Breast epithelium (tissue), 4 donors: ENCODE data around the gene CDKN1A. TPM values are rescaled to one million over a fixed set of nuclear protein-coding genes. Genes with fewer than 3 reads are reported as not detected.

Source experiments
- DNase-seq, 2 donors: peaks; one replicate each; pipeline ENCODE4 v3.0.0-alpha.2; 2019; ENCODE audit warnings: low spot score in 2 of 2
- H3K27ac ChIP-seq, 2 donors: fragments of 200-600 bp; sonication (generic) in 1 of 2; one replicate each; pipeline ENCODE4 v1.5.1; 2016 to 2019; ENCODE audit warnings: mild to moderate bottlenecking in 1 of 2
- H3K27me3 ChIP-seq, 2 donors: fragments of 200-600 bp; sonication (generic) in 1 of 2; one replicate each; pipeline versions ENCODE4 v1.5.1 to v1.6.0; 2017 to 2019; ENCODE audit warnings: control low read depth in 1 of 2, mild to moderate bottlenecking in 1 of 2
- H3K36me3 ChIP-seq: fragments of 200-600 bp; one replicate; pipeline ENCODE4 v1.5.1; 2019
- H3K4me1 ChIP-seq, 2 donors: fragments of 200-600 bp; sonication (generic); one replicate each; pipeline ENCODE4 v1.5.1; 2016 to 2019; ENCODE audit warnings: control low read depth in 1 of 2
- H3K4me3 ChIP-seq, 3 donors: fragments of 200-600 bp; sonication (generic); 1 replicate in 2 of 3; 2 replicates in 1 of 3; pipeline ENCODE4 v1.5.1; 2016 to 2019; ENCODE audit warnings: mild to moderate bottlenecking in 3 of 3, moderate library complexity in 2 of 3
- H3K9me3 ChIP-seq, 2 donors: fragments of 200-600 bp; sonication (generic) in 1 of 2; one replicate each; pipeline ENCODE4 v1.5.1; 2016 to 2019; ENCODE audit warnings: control low read depth in 1 of 2
- POLR2A ChIP-seq: fragments of 450-650 bp; IDR thresholded peaks from one replicate; pipeline ENCODE4 v1.6.1; 2016; ENCODE audit warnings: antibody characterized with exemption, mild to moderate bottlenecking, moderate library complexity
- POLR2AphosphoS5 ChIP-seq, 3 donors: sonication (generic); formaldehyde crosslinking; IDR thresholded peaks; one replicate each; pipeline ENCODE4 v1.6.1; 2017; ENCODE audit warnings: antibody characterized with exemption in 3 of 3
- intact Hi-C: fragments of 100-400 bp; cut with DNase I; formaldehyde crosslinking; loops from one replicate; pipeline ENCODE4 v1.15.1; 2023; ENCODE audit warnings: low total_unique reads
- total RNA-seq, 3 donors: library from RNA; depleted of rRNA; stranded (reverse); fragments of >200 nt; gene quantifications; one replicate each; pipeline ENCODE4 v1.1.0, GENCODE V29; 2016
- TF ChIP-seq, protein P1 (sequence below), 3 donors: fragments of 450-650 bp; IDR thresholded peaks; one replicate each; pipeline ENCODE4 v1.5.1; 2016 to 2017; ENCODE audit warnings: antibody characterized with exemption in 3 of 3, mild to moderate bottlenecking in 3 of 3, moderate library complexity in 3 of 3

The CDKN1A gene
- total RNA-seq, 3 donors from 2014 or later: 125 to 144 (median 143) TPM

DNA sequence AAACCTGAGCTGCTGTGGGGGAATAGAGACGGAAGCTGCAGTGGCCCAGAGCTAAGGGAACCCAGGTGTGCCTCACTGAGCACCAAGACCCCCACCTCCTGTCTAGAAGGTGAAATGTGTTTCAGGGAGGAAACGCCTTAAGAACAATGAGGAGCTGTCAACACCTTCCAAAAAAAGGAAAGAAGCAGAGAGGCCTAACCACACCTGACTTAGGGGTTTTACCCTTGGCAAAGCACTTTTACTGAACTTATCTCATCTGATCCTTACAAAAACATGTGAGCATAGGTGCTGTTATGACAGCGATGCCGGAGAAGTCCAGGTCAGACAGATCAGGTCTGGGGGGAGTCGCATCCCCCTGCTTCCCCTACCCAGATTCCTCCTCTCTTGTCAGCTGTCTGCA is 16.1 kb upstream of the CDKN1A start:
- Histone ChIP-seq H3K27me3 (no peaks in the 10 kb centered on the region), H3K4me1 (peaks cover 0 to 8% of the 10 kb centered on the region in 2 donors), H3K9me3 (no peaks in the 10 kb centered on the region), H3K4me3 (no peak overlapping the region), H3K27ac (no peak overlapping the region), H3K36me3 (no peaks in the 10 kb centered on the region)
- intact Hi-C loops: no loop called here
- TF ChIP-seq POLR2AphosphoS5 (IDR thresholded peaks at IDR 0.05): no peak
- TF ChIP-seq POLR2A: no peak
- TF ChIP-seq, protein P1, sequence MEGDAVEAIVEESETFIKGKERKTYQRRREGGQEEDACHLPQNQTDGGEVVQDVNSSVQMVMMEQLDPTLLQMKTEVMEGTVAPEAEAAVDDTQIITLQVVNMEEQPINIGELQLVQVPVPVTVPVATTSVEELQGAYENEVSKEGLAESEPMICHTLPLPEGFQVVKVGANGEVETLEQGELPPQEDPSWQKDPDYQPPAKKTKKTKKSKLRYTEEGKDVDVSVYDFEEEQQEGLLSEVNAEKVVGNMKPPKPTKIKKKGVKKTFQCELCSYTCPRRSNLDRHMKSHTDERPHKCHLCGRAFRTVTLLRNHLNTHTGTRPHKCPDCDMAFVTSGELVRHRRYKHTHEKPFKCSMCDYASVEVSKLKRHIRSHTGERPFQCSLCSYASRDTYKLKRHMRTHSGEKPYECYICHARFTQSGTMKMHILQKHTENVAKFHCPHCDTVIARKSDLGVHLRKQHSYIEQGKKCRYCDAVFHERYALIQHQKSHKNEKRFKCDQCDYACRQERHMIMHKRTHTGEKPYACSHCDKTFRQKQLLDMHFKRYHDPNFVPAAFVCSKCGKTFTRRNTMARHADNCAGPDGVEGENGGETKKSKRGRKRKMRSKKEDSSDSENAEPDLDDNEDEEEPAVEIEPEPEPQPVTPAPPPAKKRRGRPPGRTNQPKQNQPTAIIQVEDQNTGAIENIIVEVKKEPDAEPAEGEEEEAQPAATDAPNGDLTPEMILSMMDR (IDR thresholded peaks at IDR 0.05): no peak
- DNase-seq: no peak

- no peaks in the 10 kb centered on the region for H3K9me3 ChIP-seq
- no peak overlapping the region for H3K27ac ChIP-seq
- TF ChIP-seq POLR2A (no peak), POLR2AphosphoS5 (IDR thresholded peaks at IDR 0.05) (no peak)
- TF ChIP-seq, protein P1 (IDR thresholded peaks at IDR 0.05): no peak
- H3K4me3 ChIP-seq: no peak overlapping the region
- peaks cover 0 to 9% of the 10 kb centered on the region in 2 donors for H3K4me1 ChIP-seq
- intact Hi-C loops: no loop called here
- no peaks in the 10 kb centered on the region for H3K36me3 ChIP-seq
- no peaks in the 10 kb centered on the region for H3K27me3 ChIP-seq
- DNase-seq: no peak
These were observed 15.7 kb upstream of the CDKN1A start for GRCh38 chr6:36662827-36663256.

DNA sequence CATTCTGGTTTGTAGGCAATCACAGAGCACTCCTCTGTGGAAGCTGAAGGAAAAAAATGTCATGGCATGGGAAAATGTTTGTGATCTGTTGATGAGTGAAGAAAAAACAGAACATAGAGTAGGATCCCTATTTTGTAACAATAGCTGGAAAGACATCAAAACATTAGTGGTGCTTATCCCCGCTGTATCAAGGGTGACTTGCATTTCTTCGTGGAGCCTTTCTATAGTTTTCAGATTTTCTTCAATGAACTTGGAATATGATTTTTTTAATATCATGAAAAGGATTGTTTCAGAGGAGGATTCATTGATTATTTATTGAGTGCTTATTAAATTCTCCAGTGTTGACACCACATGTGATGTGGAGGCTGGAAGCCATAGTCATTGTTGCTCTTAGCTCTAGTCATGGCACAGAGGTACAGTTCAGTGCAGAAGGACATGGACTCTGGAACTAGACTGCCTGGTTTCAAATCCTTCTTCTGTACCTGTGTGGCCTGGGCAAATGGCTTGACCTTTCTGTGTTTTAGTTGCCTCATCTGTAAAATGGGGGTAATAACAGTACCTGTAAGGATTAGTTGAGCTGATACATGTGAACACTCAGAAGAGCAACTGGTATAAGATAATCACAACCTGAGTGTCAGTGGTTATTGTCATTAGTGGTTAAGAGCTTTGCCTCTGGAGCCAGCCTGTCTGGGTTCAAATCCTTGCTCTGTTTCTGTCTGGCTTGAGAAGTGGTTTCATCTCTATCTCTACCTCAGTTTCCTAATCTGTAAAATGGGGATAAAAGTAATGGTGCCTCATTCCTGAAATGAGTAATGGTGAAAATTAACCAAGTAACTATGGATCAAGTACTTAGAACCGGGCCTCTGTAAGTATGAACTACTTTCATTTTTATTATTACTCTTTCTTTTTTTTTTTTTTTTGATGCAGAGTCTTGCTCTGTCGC is 14.7 kb upstream of the CDKN1A start:
- H3K9me3 ChIP-seq: no peaks in the 10 kb centered on the region
- DNase-seq: no peak
- H3K27me3 ChIP-seq: no peaks in the 10 kb centered on the region
- peaks cover 0 to 9% of the 10 kb centered on the region in 2 donors for H3K4me1 ChIP-seq
- H3K36me3 ChIP-seq: no peaks in the 10 kb centered on the region
- TF ChIP-seq POLR2A (no peak), POLR2AphosphoS5 (IDR thresholded peaks at IDR 0.05) (no peak)
- TF ChIP-seq, protein P1 (IDR thresholded peaks at IDR 0.05): no peak
- H3K4me3 ChIP-seq: no peak overlapping the region
- intact Hi-C loops: no loop called here
- no peak overlapping the region for H3K27ac ChIP-seq

DNA sequence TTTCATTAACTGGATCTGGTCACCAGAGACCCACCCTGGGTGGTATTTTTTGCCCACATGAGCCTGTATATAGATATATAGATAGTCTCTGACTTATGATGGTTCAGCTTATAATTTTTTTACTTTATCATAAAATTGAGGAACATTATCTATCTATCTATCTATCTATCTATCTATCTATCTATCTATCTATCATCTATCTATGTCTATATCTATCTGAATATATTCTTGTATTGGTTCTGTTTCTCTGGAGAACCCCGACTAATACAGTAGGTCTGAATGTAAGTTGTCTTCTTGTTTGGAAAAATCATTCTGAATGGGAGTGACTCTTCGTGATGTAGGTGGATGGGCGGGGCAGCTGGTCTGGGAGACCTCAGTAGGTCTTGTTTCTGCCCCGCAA is 13.3 kb upstream of the CDKN1A start:
- Histone ChIP-seq H3K4me1 (peaks cover 0 to 9% of the 10 kb centered on the region in 2 donors), H3K27ac (no peak overlapping the region), H3K27me3 (no peaks in the 10 kb centered on the region), H3K4me3 (no peak overlapping the region), H3K36me3 (no peaks in the 10 kb centered on the region), H3K9me3 (no peaks in the 10 kb centered on the region)
- no peak for TF ChIP-seq POLR2AphosphoS5 (IDR thresholded peaks at IDR 0.05)
- TF ChIP-seq, protein P1 (IDR thresholded peaks at IDR 0.05): no peak
- intact Hi-C loops: no loop called here
- no peak for DNase-seq

DNA sequence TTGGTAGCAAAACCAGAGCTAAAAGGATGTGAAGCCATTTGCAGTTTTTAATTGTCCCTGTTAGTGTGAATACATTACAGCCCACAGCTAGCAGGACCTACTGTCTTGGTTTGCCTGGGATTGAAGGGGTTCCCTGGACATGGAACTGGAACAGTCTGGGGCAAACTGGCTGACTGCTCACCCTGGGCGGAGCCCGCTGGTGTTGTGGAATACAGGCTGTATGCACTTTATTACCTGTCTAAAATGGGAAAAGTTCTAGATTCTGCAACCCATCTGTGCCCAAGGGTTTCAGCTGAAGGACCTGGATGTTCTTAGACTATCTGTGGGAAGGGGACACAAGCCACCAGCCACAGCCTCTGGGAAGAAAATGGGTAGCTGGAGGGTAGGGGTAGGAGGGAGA is 12.2 kb upstream of the CDKN1A start:
- intact Hi-C loops: no loop called here
- no peak overlapping the region for H3K4me3 ChIP-seq
- H3K27me3 ChIP-seq: no peaks in the 10 kb centered on the region
- TF ChIP-seq, protein P1 (IDR thresholded peaks at IDR 0.05): no peak
- no peak for TF ChIP-seq POLR2A
- TF ChIP-seq POLR2AphosphoS5 (IDR thresholded peaks at IDR 0.05): no peak
- H3K4me1 ChIP-seq: peaks cover 0 to 9% of the 10 kb centered on the region in 2 donors
- H3K36me3 ChIP-seq: no peaks in the 10 kb centered on the region
- DNase-seq: no peak
- no peak overlapping the region for H3K27ac ChIP-seq
- H3K9me3 ChIP-seq: no peaks in the 10 kb centered on the region
